Nephron progenitor cell (in vitro differentiated cells): Measurements from ENCODE around the gene SLCO3A1.
"Not testable (repeated sequence)": the region's sequence is repeated elsewhere in the genome, so short reads cannot be mapped to it uniquely, and the experiment has no call there.

ENCODE experiments used
- DNase-seq: peaks from one replicate; pipeline ENCODE4 v3.0.0; 2021
- H3K27ac Mint-ChIP-seq: 2 replicates; pipeline ENCODE4 v1.8.0; 2021; ENCODE audit warnings: mild to moderate bottlenecking, moderate library complexity, mixed read lengths
- H3K27me3 Mint-ChIP-seq: 2 replicates; pipeline ENCODE4 v1.8.0; 2021; ENCODE audit warnings: mild to moderate bottlenecking, low read depth, mixed read lengths; ENCODE audit not compliant: poor library complexity
- H3K36me3 Mint-ChIP-seq: 2 replicates; pipeline ENCODE4 v1.8.0; 2021; ENCODE audit warnings: low read depth, mixed read lengths
- H3K4me1 Mint-ChIP-seq: 2 replicates; pipeline ENCODE4 v1.8.0; 2021; ENCODE audit warnings: mixed read lengths
- H3K4me3 Mint-ChIP-seq: 2 replicates; pipeline ENCODE4 v1.8.0; 2021; ENCODE audit warnings: mild to moderate bottlenecking, moderate library complexity, mixed read lengths
- H3K9me3 Mint-ChIP-seq: 2 replicates; pipeline ENCODE4 v1.8.0; 2021; ENCODE audit warnings: mild to moderate bottlenecking, moderate library complexity, mixed read lengths
- CTCF ChIP-seq: fragments of 200-600 bp; sonication (generic); IDR thresholded peaks from 2 replicates; pipeline ENCODE4 v1.5.0; 2021; ENCODE audit warnings: antibody characterized with exemption

SLCO3A1 gene

GRCh38 chr15:92069308-92070250 is 216.1 kb downstream of the SLCO3A1 start:
- Mint-ChIP-seq H3K27ac (no peak overlapping the region), H3K36me3 (no peaks in the 10 kb centered on the region), H3K4me1 (peaks cover 36% of the 10 kb centered on the region), H3K4me3 (no peak overlapping the region), H3K27me3 (peaks cover 39% of the 10 kb centered on the region), H3K9me3 (no peaks in the 10 kb centered on the region)
- DNase-seq, result no peak
- TF ChIP-seq CTCF, result no peak

GRCh38 chr15:92070251-92070650 is 216.7 kb downstream of the SLCO3A1 start:
- peaks cover 36% of the 10 kb centered on the region for H3K4me1 Mint-ChIP-seq
- not testable (repeated sequence) for H3K4me3 Mint-ChIP-seq, H3K9me3 Mint-ChIP-seq, DNase-seq, H3K27ac Mint-ChIP-seq, H3K36me3 Mint-ChIP-seq
- H3K27me3 Mint-ChIP-seq, result peaks cover 46% of the 10 kb centered on the region

- no peak for TF ChIP-seq CTCF
- H3K4me1 Mint-ChIP-seq, result peaks cover 45% of the 10 kb centered on the region
- H3K27ac Mint-ChIP-seq, result no peak overlapping the region
- DNase-seq, result no peak
- H3K36me3 Mint-ChIP-seq, result no peaks in the 10 kb centered on the region
- H3K27me3 Mint-ChIP-seq, result peaks cover 50% of the 10 kb centered on the region
- H3K4me3 Mint-ChIP-seq, result no peak overlapping the region
- H3K9me3 Mint-ChIP-seq, result no peaks in the 10 kb centered on the region
Observed at GRCh38 chr15:92071045-92071634, 217.6 kb downstream of the SLCO3A1 start.

- no peak overlapping the region for H3K4me3 Mint-ChIP-seq
- H3K27me3 Mint-ChIP-seq, result peaks cover 44% of the 10 kb centered on the region
- no peaks in the 10 kb centered on the region for H3K9me3 Mint-ChIP-seq
- no peaks in the 10 kb centered on the region for H3K36me3 Mint-ChIP-seq
- DNase-seq, result no peak
- peaks cover 51% of the 10 kb centered on the region for H3K4me1 Mint-ChIP-seq
- TF ChIP-seq CTCF, result no peak
- no peak overlapping the region for H3K27ac Mint-ChIP-seq
Observed at GRCh38 chr15:92073044-92073785, 219.7 kb downstream of the SLCO3A1 start.

GRCh38 chr15:92074101-92074500 is 220.6 kb downstream of the SLCO3A1 start:
- DNase-seq, result no peak
- no peak for TF ChIP-seq CTCF
- Mint-ChIP-seq H3K4me3 (no peak overlapping the region), H3K36me3 (no peaks in the 10 kb centered on the region), H3K9me3 (no peaks in the 10 kb centered on the region), H3K4me1 (peaks cover 47% of the 10 kb centered on the region), H3K27me3 (peaks cover 42% of the 10 kb centered on the region), H3K27ac (no peak overlapping the region)

GRCh38 chr15:92074646-92075045 is 221.1 kb downstream of the SLCO3A1 start:
- H3K36me3 Mint-ChIP-seq, result no peaks in the 10 kb centered on the region
- TF ChIP-seq CTCF, result no peak
- peaks cover 39% of the 10 kb centered on the region for H3K27me3 Mint-ChIP-seq
- H3K27ac Mint-ChIP-seq, result no peak overlapping the region
- no peaks in the 10 kb centered on the region for H3K9me3 Mint-ChIP-seq
- H3K4me3 Mint-ChIP-seq, result no peak overlapping the region
- peaks cover 47% of the 10 kb centered on the region for H3K4me1 Mint-ChIP-seq
- no peak for DNase-seq
